Ishikawa (cell line): ENCODE measurements around the gene CPED1.

ENCODE experiments used
- CEBPB ChIP-seq: IDR thresholded peaks from 2 replicates; pipeline ENCODE4 v1.6.1; 2012
- CREB1 ChIP-seq: IDR thresholded peaks from 2 replicates; pipeline ENCODE4 v1.6.1; 2012; ENCODE audit warnings: low read depth
- EGR1 ChIP-seq: IDR thresholded peaks from 2 replicates; pipeline ENCODE4 v1.6.1; 2012
- EP300 ChIP-seq: IDR thresholded peaks from 2 replicates; pipeline ENCODE4 v1.6.1; 2012; ENCODE audit warnings: borderline replicate concordance
- FOXM1 ChIP-seq: IDR thresholded peaks from 2 replicates; pipeline ENCODE4 v1.6.1; 2012; ENCODE audit warnings: low read depth, borderline replicate concordance
- MAX ChIP-seq: IDR thresholded peaks from 2 replicates; pipeline ENCODE4 v1.6.1; 2012
- NFIC ChIP-seq: IDR thresholded peaks from 2 replicates; pipeline ENCODE4 v1.6.1; 2012
- RAD21 ChIP-seq: IDR thresholded peaks from 2 replicates; pipeline ENCODE4 v1.6.1; 2012; ENCODE audit warnings: low read depth
- REST ChIP-seq: IDR thresholded peaks from 2 replicates; pipeline ENCODE4 v1.6.1; 2012; ENCODE audit warnings: low read depth, mild to moderate bottlenecking
- TAF1 ChIP-seq: IDR thresholded peaks from 2 replicates; pipeline ENCODE4 v1.6.1; 2012; ENCODE audit warnings: low read depth, mild to moderate bottlenecking
- TCF12 ChIP-seq: IDR thresholded peaks from 2 replicates; pipeline ENCODE4 v1.6.1; 2012; ENCODE audit warnings: low read depth
- TEAD4 ChIP-seq: IDR thresholded peaks from 2 replicates; pipeline ENCODE4 v1.6.1; 2012
- USF1 ChIP-seq: IDR thresholded peaks from 2 replicates; pipeline ENCODE4 v1.6.1; 2012
- YY1 ChIP-seq: IDR thresholded peaks from 2 replicates; pipeline ENCODE4 v1.6.1; 2012; ENCODE audit warnings: low read depth
- ZBTB7A ChIP-seq: IDR thresholded peaks from 2 replicates; pipeline ENCODE4 v1.6.1; 2012; ENCODE audit warnings: low read depth

CPED1 gene

GRCh38 chr7:121286742-121287734, 298.5 kb downstream of the CPED1 start:
- TF ChIP-seq CEBPB (no peak), EP300 (no peak), RAD21 (no peak), FOXM1 (no peak), USF1 (no peak), EGR1 (no peak), TCF12 (no peak), TEAD4 (no peak), TAF1 (no peak), REST (no peak), NFIC (no peak), CREB1 (no peak), YY1 (no peak), MAX (no peak), ZBTB7A (no peak)

- TF ChIP-seq RAD21 (no peak), CEBPB (no peak), TAF1 (no peak), YY1 (no peak), TEAD4 (no peak), EP300 (no peak), NFIC (no peak), MAX (no peak), ZBTB7A (no peak), USF1 (no peak), EGR1 (no peak)
Observed at GRCh38 chr7:121288894-121289293, 300.4 kb downstream of the CPED1 start.

- TF ChIP-seq TCF12 (no peak), REST (no peak), FOXM1 (no peak), EGR1 (no peak), CEBPB (no peak), CREB1 (no peak), USF1 (no peak), TEAD4 (no peak), ZBTB7A (no peak), EP300 (no peak), NFIC (no peak), RAD21 (no peak), TAF1 (no peak)
Observed at GRCh38 chr7:121294448-121294992, 306.0 kb downstream of the CPED1 start.

GRCh38 chr7:121297843-121298242, 309.3 kb downstream of the CPED1 start:
- no peak for TF ChIP-seq TCF12
- TF ChIP-seq REST, result no peak
- TF ChIP-seq MAX, result no peak
- no peak for TF ChIP-seq ZBTB7A
- no peak for TF ChIP-seq YY1
- no peak for TF ChIP-seq EP300
- TF ChIP-seq CREB1, result no peak
- no peak for TF ChIP-seq EGR1
- no peak for TF ChIP-seq TEAD4
- no peak for TF ChIP-seq USF1
- TF ChIP-seq CEBPB, result no peak
- no peak for TF ChIP-seq FOXM1
